HepG2 (cell line): ENCODE data around the gene FKBP1A. TPM values are rescaled to one million over a fixed set of nuclear protein-coding genes. Genes with fewer than 3 reads are reported as not detected.

ENCODE experiments used
- FUBP1 ChIP-seq: sonication (generic); formaldehyde crosslinking; IDR thresholded peaks from 2 replicates; pipeline ENCODE4 v1.5.1; 2020; ENCODE audit warnings: missing genetic modification reagents, mild to moderate bottlenecking, borderline replicate concordance
- KDM3A ChIP-seq: IDR thresholded peaks from 2 replicates; pipeline ENCODE4 v1.6.1; 2018; ENCODE audit warnings: low read depth, missing compliant biosample characterization
- MXD1 ChIP-seq: sonication (generic); formaldehyde crosslinking; IDR thresholded peaks from 2 replicates; pipeline ENCODE4 v1.4.0; 2020; ENCODE audit warnings: mild to moderate bottlenecking, missing genetic modification reagents
- NPAS2 ChIP-seq: sonication (generic); formaldehyde crosslinking; IDR thresholded peaks from 2 replicates; pipeline ENCODE4 v1.8.0; 2022; ENCODE audit warnings: mild to moderate bottlenecking, missing genetic modification reagents, borderline replicate concordance
- NR0B2 ChIP-seq: sonication (generic); formaldehyde crosslinking; IDR thresholded peaks from 2 replicates; pipeline ENCODE4 v1.4.0; 2020; ENCODE audit warnings: mild to moderate bottlenecking, missing genetic modification reagents
- PLSCR1 ChIP-seq: sonication (generic); formaldehyde crosslinking; IDR thresholded peaks from 2 replicates; pipeline ENCODE4 v1.5.0; 2020; ENCODE audit warnings: missing genetic modification reagents, mild to moderate bottlenecking, borderline replicate concordance
- RAD51 ChIP-seq: fragments of 450-650 bp; IDR thresholded peaks from 2 replicates; pipeline ENCODE4 v1.6.1; 2016; ENCODE audit warnings: borderline replicate concordance
- RARA ChIP-seq: IDR thresholded peaks from 2 replicates; pipeline ENCODE4 v1.6.1; 2016; ENCODE audit warnings: missing genetic modification reagents, missing compliant biosample characterization
- ZBTB44 ChIP-seq: sonication (generic); formaldehyde crosslinking; IDR thresholded peaks from 2 replicates; pipeline ENCODE4 v1.4.0; 2020; ENCODE audit warnings: missing genetic modification reagents
- ZEB1 ChIP-seq: IDR thresholded peaks from 2 replicates; pipeline ENCODE4 v1.6.1; 2012; ENCODE audit warnings: mild to moderate bottlenecking, low read depth, inconsistent platforms; ENCODE audit not compliant: insufficient replicate concordance
- ZFP82 ChIP-seq: sonication (generic); formaldehyde crosslinking; IDR thresholded peaks from 2 replicates; pipeline ENCODE4 v1.5.1; 2020; ENCODE audit warnings: mild to moderate bottlenecking, missing genetic modification reagents, borderline replicate concordance
- ZHX1 ChIP-seq: sonication (generic); formaldehyde crosslinking; IDR thresholded peaks from 2 replicates; pipeline ENCODE4 v1.8.1; 2022; ENCODE audit warnings: low read depth, mild to moderate bottlenecking, missing genetic modification reagents
- ZKSCAN8 ChIP-seq: IDR thresholded peaks from 2 replicates; pipeline ENCODE4 v1.6.1; 2016; ENCODE audit warnings: borderline replicate concordance, missing genetic modification reagents, missing compliant biosample characterization
- ZNF747 ChIP-seq: sonication (generic); formaldehyde crosslinking; IDR thresholded peaks from 2 replicates; pipeline ENCODE4 v1.8.1; 2023; ENCODE audit warnings: missing genetic modification reagents, mild to moderate bottlenecking, borderline replicate concordance
- polyA plus RNA-seq, 8 experiments: library from polyadenylated mRNA; depleted of rRNA in 3 of 8; stranded (reverse) in 7 of 8; unstranded in 1 of 8; fragments of >200 nt; fragmentation: Illumina TruSeq in 4 of 8; extraction: Trizol in 4 of 8; gene quantifications; 2 replicates each; pipeline versions ENCODE4 v1.2.1 to v1.2.3, GENCODE V29; 2011 to 2016; ENCODE audit warnings: low read depth in 4 of 8, missing spikeins in 1 of 8, mixed read lengths in 1 of 8; ENCODE audit not compliant: insufficient read depth in 1 of 8
- total RNA-seq, 5 experiments: library from RNA; depleted of rRNA; stranded (reverse); fragments of >200 nt; fragmentation: Illumina TruSeq; extraction: Trizol; gene quantifications; 2 replicates each; pipeline ENCODE4 v1.2.3, GENCODE V29; 2016; ENCODE audit warnings: low read depth in 1 of 5

The FKBP1A gene
- total and polyA plus RNA-seq, 2 of the 13 experiments (the other 11 are each of a cell fraction or from before 2014, with no cell fraction given): 119 to 468 TPM

- TF ChIP-seq MXD1 (peak; percentile 93; the same call in 1 of the 2 replicates), ZHX1 (CRISPR knock-in tag) (peak; percentile 76; the same call in 1 of the 2 replicates), PLSCR1 (CRISPR knock-in tag) (0 out of 2 replicates have a peak, but pooled peaks have one; percentile 33), ZKSCAN8 (CRISPR knock-in tag) (no peak; the same call in none of the 2 replicates), NPAS2 (no peak), ZBTB44 (CRISPR knock-in tag) (no peak; the same call in 1 of the 2 replicates), RARA (CRISPR knock-in tag) (peak; percentile 52), ZFP82 (CRISPR knock-in tag) (no peak), KDM3A (peak; percentile 81; the same call in 1 of the 2 replicates), ZEB1 (peak; percentile 17), ZNF747 (CRISPR knock-in tag) (peak; percentile 31; the same call in 1 of the 2 replicates), NR0B2 (CRISPR knock-in tag) (peak; percentile 72; the same call in 1 of the 2 replicates), FUBP1 (CRISPR knock-in tag) (no peak), RAD51 (no peak)
These were observed 67.5 kb downstream of the FKBP1A start (continued) for GRCh38 chr20:1325173-1326030.
